SK-N-SH (cell line): ENCODE results near the gene TNFRSF1A. TPM values are rescaled to one million over a fixed set of nuclear protein-coding genes. Genes with fewer than 3 reads are reported as not detected.

Source experiments
- CTCF ChIA-PET: fragments of 300-600, 350-600 bp; formaldehyde crosslinking; extraction: SDS; loops from one replicate; lab custom pipeline; 2021; lab: Yijun Ruan, JAX
- POLR2A ChIA-PET: fragments of 350-600 bp; sonication (Branson Sonifier 250); formaldehyde crosslinking; extraction: SDS; loops from one replicate; lab custom pipeline; 2020; ENCODE audit warnings: antibody characterized with exemption, inconsistent platforms; lab: Yijun Ruan, JAX
- DNase-seq: peaks from one replicate; pipeline ENCODE4 v3.0.0; 2012
- H2AFZ ChIP-seq: fragments of 200-600 bp; sonication (generic); 2 replicates; pipeline ENCODE4 v1.8.1; 2016; ENCODE audit warnings: antibody characterized with exemption, mild to moderate bottlenecking, low read depth
- H3F3A ChIP-seq: fragments of 200-600 bp; sonication (generic); replicated peaks from 2 replicates; pipeline ENCODE3; 2016; ENCODE audit warnings: antibody characterized with exemption, mild to moderate bottlenecking; ENCODE audit not compliant: insufficient read depth
- H3K27ac ChIP-seq, 2 experiments: fragments of 200-500 bp in 1 of 2; fragments of 200-600 bp in 1 of 2; sonication (Bioruptor generic) in 1 of 2; sonication (generic), shearing (Covaris generic) in 1 of 2; 2 replicates each; pipeline versions ENCODE4 v1.5.1 to v1.6.1; 2014 to 2016; ENCODE audit warnings: low read depth in 2 of 2, inconsistent platforms in 1 of 2, low read length in 1 of 2, mild to moderate bottlenecking in 1 of 2, mixed read lengths in 1 of 2
- H3K27me3 ChIP-seq: fragments of 200-600 bp; sonication (generic), shearing (Covaris generic); 2 replicates; pipeline ENCODE4 v1.6.1; 2016; ENCODE audit warnings: mixed run types; ENCODE audit not compliant: insufficient read depth
- H3K36me3 ChIP-seq, 2 experiments: fragments of 200-500 bp in 1 of 2; fragments of 200-600 bp in 1 of 2; sonication (Bioruptor generic) in 1 of 2; sonication (generic) in 1 of 2; replicated peaks in 1 of 2; 2 replicates each; pipeline versions ENCODE3 to v1.5.1; 2014 to 2016; ENCODE audit warnings: low read length in 1 of 2, mild to moderate bottlenecking in 1 of 2; ENCODE audit not compliant: insufficient read depth in 2 of 2, control insufficient read depth in 1 of 2
- H3K4me1 ChIP-seq, 2 experiments: fragments of 200-500 bp in 1 of 2; fragments of 200-600 bp in 1 of 2; sonication (Bioruptor generic) in 1 of 2; sonication (generic), shearing (Covaris generic) in 1 of 2; 2 replicates each; pipeline versions ENCODE4 v1.5.1 to v1.6.1; 2014 to 2016; ENCODE audit warnings: low read depth in 1 of 2, low read length in 1 of 2, mixed run types in 1 of 2; ENCODE audit not compliant: insufficient read depth in 2 of 2, control insufficient read depth in 1 of 2
- H3K4me2 ChIP-seq: fragments of 200-600 bp; sonication (generic), shearing (Covaris generic); 2 replicates; pipeline ENCODE4 v1.6.1; 2017; ENCODE audit warnings: mixed run types
- H3K4me3 ChIP-seq, 2 experiments: fragments of 200-500 bp in 1 of 2; fragments of 200-600 bp in 1 of 2; sonication (Bioruptor generic) in 1 of 2; sonication (generic), shearing (Covaris generic) in 1 of 2; 2 replicates each; pipeline versions ENCODE4 v1.5.1 to v1.8.1; 2014 to 2016; ENCODE audit warnings: low read depth in 2 of 2, inconsistent platforms in 1 of 2, low read length in 1 of 2, mild to moderate bottlenecking in 1 of 2, mixed read lengths in 1 of 2, moderate library complexity in 1 of 2
- H3K79me2 ChIP-seq: fragments of 200-600 bp; sonication (generic); 2 replicates; pipeline ENCODE4 v1.8.1; 2017; ENCODE audit warnings: mild to moderate bottlenecking; ENCODE audit not compliant: insufficient read depth
- H3K9ac ChIP-seq: fragments of 200-600 bp; sonication (generic); 2 replicates; pipeline ENCODE4 v1.6.1; 2017; ENCODE audit warnings: mixed run types
- H3K9me2 ChIP-seq: fragments of 200-600 bp; sonication (generic); 2 replicates; pipeline ENCODE4 v1.6.1; 2017; ENCODE audit warnings: mixed run types
- H3K9me3 ChIP-seq: fragments of 200-600 bp; sonication (generic); 2 replicates; pipeline ENCODE4 v1.6.1; 2017; ENCODE audit warnings: mixed run types, mild to moderate bottlenecking, moderate library complexity
- H4K20me1 ChIP-seq: fragments of 200-600 bp; sonication (generic); 2 replicates; pipeline ENCODE4 v1.6.1; 2017; ENCODE audit warnings: mild to moderate bottlenecking, mixed run types; ENCODE audit not compliant: insufficient read depth
- CTCF ChIP-seq: fragments of 200-600 bp; sonication (generic); IDR thresholded peaks from 2 replicates; pipeline ENCODE4 v1.6.1; 2017; ENCODE audit warnings: antibody characterized with exemption, mild to moderate bottlenecking, moderate library complexity
- ELF1 ChIP-seq: IDR thresholded peaks from 2 replicates; pipeline ENCODE4 v1.4.0; 2012
- EP300 ChIP-seq, 2 experiments: IDR thresholded peaks; 2 replicates each; pipeline versions ENCODE4 v1.4.0 to v1.6.1; 2012; ENCODE audit warnings: borderline replicate concordance in 1 of 2, low read depth in 1 of 2, low read length in 1 of 2
- GABPA ChIP-seq: IDR thresholded peaks from 2 replicates; pipeline ENCODE4 v1.4.0; 2012; ENCODE audit warnings: low read depth, mild to moderate bottlenecking
- GATA2 ChIP-seq: sonication (generic); formaldehyde crosslinking; IDR thresholded peaks from 2 replicates; pipeline ENCODE4 v1.5.0; 2020; ENCODE audit warnings: mild to moderate bottlenecking, missing genetic modification reagents
- MAX ChIP-seq: IDR thresholded peaks from 2 replicates; pipeline ENCODE4 v1.4.0; 2012; ENCODE audit warnings: low read depth
- MEF2A ChIP-seq: IDR thresholded peaks from 2 replicates; pipeline ENCODE4 v1.4.0; 2012; ENCODE audit warnings: low read depth, borderline replicate concordance
- MXI1 ChIP-seq: IDR thresholded peaks from 2 replicates; pipeline ENCODE4 v1.6.1; 2012; ENCODE audit warnings: mild to moderate bottlenecking, low read depth, low read length, improper control_type of control experiment
- NFIC ChIP-seq: IDR thresholded peaks from 2 replicates; pipeline ENCODE4 v1.4.0; 2012; ENCODE audit warnings: borderline replicate concordance
- PBX3 ChIP-seq: IDR thresholded peaks from 2 replicates; pipeline ENCODE4; 2012
- POLR2AphosphoS5 ChIP-seq: IDR thresholded peaks from 2 replicates; pipeline ENCODE4 v1.6.1; 2012; ENCODE audit warnings: low read depth, low read length
- RAD21 ChIP-seq: IDR thresholded peaks from 2 replicates; pipeline ENCODE4 v1.6.1; 2012; ENCODE audit warnings: mild to moderate bottlenecking, low read length
- REST ChIP-seq: IDR thresholded peaks from 2 replicates; pipeline ENCODE4 v1.6.1; 2012; ENCODE audit warnings: mild to moderate bottlenecking, low read depth, low read length, moderate library complexity
- RFX5 ChIP-seq: IDR thresholded peaks from 2 replicates; pipeline ENCODE4 v1.6.1; 2012; ENCODE audit warnings: mild to moderate bottlenecking, improper control_type of control experiment, low read length
- RXRA ChIP-seq: IDR thresholded peaks from 2 replicates; pipeline ENCODE4 v1.4.0; 2012; ENCODE audit warnings: low read depth, mild to moderate bottlenecking, borderline replicate concordance
- SMC3 ChIP-seq: IDR thresholded peaks from 2 replicates; pipeline ENCODE4 v1.6.1; 2012; ENCODE audit warnings: low read depth, low read length, improper control_type of control experiment
- WGBS: methylation state at CpG from one replicate; pipeline ENCODE4 v1.1.6; 2017; ENCODE audit warnings: low lambda C conversion rate; 5-methylcytosine and 5-hydroxymethylcytosine counted together
- polyA plus RNA-seq, 3 experiments: library from polyadenylated mRNA; depleted of rRNA; stranded (reverse); fragments of >200 nt; gene quantifications; 2 replicates each; pipeline ENCODE4 v1.2.3, GENCODE V29; 2012

TNFRSF1A gene
- polyA plus RNA-seq, 1 of the 3 experiments (the other 2 are of a cell fraction): 92.9 TPM

GRCh38 chr12:6374028-6374785 lies 32.3 kb upstream of the TNFRSF1A start:
- no peak overlapping the region for H2AFZ ChIP-seq
- CTCF ChIA-PET: interaction anchor here (0.8 to 1.4 kb wide), 4 partner anchors 18 to 336 kb away, joined by 3 to 4 read pairs (median 3); no protein-coding TSS in a partner anchor
- no peaks in the 10 kb centered on the region for H4K20me1 ChIP-seq
- H3K9me3 ChIP-seq: no peaks in the 10 kb centered on the region
- no peak overlapping the region for H3K27ac ChIP-seq
- no peak overlapping the region for H3K9ac ChIP-seq
- H3K4me2 ChIP-seq: no peak overlapping the region
- H3K4me1 ChIP-seq: peaks cover 16 to 33% of the 10 kb centered on the region in 2 experiments; a peak in 3 of 4 replicates
- H3K9me2 ChIP-seq: no peaks in the 10 kb centered on the region
- POLR2A ChIA-PET: no interaction called here
- no peaks in the 10 kb centered on the region for H3K79me2 ChIP-seq
- H3F3A ChIP-seq: peaks cover 16% of the 10 kb centered on the region
- H3K4me3 ChIP-seq: no peak overlapping the region
- TF ChIP-seq PBX3: no peak
- no peak for TF ChIP-seq RAD21
- no peak for TF ChIP-seq GATA2 (CRISPR knock-in tag)
- TF ChIP-seq EP300 (IDR thresholded peaks at IDR 0.05; ENCODE audit: borderline replicate concordance in 1 of 2, low read depth in 1 of 2, low read length in 1 of 2): no peak
- no peak for TF ChIP-seq ELF1
- no peak for TF ChIP-seq CTCF
- no peak for TF ChIP-seq MXI1
- TF ChIP-seq RXRA: no peak
- TF ChIP-seq MAX: no peak
- no peak for TF ChIP-seq MEF2A
- no peak for TF ChIP-seq GABPA
- no peak for TF ChIP-seq POLR2AphosphoS5
- TF ChIP-seq NFIC: no peak
- TF ChIP-seq REST: no peak
- no peak for TF ChIP-seq SMC3
- no peak for TF ChIP-seq RFX5
- WGBS: 98% methylated on average over 18 of the region's 24 CpGs
- no peaks in the 10 kb centered on the region for H3K27me3 ChIP-seq
- DNase-seq: no peak
- H3K36me3 ChIP-seq: no peaks in the 10 kb centered on the region
